NOMO-1 treated with dmso at 0.1 percent for 144 hours (cell line): Measurements from ENCODE around the gene SCRN2.

Experiments used
- DNase-seq: peaks from one replicate; lab custom pipeline; 2025; ENCODE audit not compliant: unreplicated experiment; lab: John Stamatoyannopoulos, UW

Gene SCRN2

DNA sequence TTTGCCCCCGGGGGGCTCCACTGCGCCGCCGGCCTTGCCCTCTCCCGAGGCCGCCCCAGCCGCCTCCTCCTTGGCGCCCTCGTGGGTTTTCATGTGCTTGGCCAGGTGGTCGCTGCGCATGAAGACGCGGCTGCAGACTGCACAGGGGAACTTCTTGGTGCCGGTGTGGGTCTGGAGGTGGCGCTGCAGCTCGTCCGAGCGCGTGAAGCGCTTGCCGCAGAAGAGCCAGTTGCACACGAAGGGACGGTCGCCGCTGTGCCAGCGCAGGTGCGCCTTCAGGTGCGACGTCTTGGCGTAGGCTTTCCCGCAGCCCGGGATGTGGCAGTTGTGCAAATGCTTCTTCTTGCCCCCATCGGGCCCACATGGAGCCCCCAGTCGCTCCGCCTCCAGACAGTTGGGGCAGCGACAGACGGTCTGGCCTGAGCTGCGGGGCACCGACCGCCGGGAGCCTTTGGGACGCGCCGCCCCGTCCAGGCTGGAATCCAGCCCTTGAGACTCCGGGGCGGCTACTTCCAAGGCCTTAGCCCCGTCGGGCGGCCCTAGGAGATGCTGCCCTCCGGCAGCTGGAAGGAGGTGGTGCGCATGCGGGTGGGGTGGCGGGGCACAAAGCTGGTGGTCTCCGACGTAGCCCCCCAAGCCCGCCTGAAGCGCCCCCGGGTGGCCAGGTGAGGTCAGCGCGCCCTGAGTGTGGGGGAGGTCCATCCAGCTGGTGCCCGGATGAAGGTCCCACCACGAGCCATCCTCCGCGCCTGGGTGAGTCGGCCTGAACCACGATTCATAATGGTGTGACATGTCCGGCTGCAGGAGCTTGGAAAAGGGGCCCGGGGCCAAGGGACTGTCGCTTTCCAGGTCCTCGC, 6.5 kb upstream of the SCRN2 start:
- peak; percentile 29 for DNase-seq

DNA sequence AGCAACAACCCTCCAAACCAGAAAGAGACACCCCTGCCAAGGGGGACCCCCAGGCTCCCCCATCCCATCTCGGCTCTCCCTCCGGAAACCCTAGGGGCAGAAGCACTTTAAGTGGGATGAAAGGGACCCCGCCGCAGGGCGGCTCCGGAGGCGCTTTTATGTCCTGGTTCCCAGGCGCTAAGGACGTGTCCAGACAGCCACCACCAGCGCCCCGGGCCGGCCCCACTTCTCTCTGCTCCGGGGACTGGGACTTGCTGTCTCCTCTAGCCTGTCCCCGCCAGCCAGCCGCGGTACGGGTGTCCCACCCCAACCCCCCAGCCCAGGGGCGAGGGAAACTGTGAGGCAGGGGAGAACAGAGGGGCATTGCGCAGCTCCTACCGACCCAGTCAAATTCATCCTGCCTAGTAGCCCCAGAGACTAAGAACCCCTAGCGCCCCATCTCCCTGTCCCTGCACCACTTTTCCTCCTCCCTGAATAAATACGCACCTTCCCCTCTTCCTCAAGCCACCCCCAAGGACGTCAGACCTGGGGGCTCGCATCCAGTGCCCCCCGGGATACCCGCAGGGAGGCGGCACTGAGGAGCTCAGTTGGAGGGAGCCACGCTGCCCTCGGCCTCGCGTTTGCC, 5.8 kb upstream of the SCRN2 start:
- no peak for DNase-seq

DNA sequence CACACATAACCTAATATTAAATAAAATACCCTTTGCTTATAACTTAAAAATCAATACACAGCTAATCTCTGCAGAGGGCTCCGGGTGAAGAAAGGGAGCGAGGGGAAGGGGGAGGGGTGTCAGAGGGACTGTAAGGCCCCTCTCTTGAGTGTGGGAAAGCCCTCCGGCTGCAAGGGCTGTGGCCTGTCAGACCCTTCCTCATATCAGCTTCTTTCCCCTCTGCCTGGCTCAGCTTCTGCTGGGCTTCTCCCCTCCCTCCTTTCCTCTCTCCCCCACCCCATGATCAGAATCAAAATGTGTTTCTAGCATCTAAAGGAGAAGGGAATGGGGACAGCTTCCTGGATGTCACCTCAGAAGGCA, 4.6 kb upstream of the SCRN2 start:
- DNase-seq: no peak

DNA sequence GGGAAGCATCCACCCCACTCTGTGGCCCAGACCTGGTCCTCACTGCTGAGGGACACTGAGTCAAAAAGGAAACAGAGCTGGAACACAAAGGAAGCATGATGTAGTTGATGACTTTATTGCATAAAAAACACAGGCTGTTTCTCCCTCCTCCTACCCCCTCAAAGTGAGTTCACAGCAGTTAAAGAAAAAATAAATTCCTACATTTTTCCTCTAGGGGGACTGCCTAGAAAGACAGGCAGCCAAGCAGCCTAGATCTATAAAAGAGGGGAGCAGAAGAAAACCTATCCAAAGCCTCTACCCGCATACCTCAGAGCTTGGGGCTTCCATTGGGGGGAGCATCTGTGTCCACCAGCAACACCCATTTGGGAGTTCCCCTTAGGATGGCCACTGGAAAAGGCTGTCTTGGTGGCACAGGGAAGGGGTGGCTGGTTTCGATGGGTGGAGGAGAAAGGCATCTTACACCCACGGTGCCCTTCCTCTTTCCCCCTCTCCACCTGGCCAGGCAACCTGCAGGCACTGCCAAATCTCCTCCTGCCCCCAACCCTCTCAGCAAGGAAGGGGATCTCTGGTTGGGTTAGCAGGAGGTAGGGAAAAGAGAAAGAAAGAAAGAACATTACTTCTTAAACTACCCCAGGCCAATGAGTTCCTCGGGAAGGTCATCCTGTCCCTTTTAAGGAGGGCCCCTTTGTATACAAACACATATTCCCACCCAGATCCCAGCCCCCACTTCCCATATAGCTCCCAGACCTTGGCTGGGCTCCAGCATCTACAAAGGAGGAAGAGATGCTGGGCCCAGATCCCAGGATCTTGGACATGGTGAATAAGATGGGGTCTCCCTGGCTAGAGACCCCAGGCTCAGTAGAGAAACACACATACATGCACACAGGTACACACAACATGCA, 4.0 kb upstream of the SCRN2 start:
- no peak for DNase-seq

DNA sequence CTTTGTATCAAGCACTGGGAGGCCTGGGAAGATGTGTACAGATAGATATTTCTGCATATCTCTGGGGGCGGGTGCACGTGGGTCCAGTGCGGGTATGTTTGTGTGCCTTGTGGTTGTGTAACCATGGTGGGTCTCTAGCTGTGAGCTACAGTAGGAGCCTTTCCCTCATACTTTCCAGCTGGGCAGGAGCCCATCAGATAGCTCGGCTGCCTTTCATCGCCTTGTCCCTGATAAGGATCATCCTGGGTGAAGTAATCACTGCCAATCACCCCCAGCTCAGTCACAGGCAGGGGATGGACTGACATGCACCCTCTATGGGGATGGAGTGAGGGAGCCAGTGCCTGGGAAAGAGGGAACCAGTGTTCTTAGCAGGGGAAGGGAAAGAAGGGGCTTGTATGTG, 3.2 kb upstream of the SCRN2 start:
- DNase-seq: no peak

DNA sequence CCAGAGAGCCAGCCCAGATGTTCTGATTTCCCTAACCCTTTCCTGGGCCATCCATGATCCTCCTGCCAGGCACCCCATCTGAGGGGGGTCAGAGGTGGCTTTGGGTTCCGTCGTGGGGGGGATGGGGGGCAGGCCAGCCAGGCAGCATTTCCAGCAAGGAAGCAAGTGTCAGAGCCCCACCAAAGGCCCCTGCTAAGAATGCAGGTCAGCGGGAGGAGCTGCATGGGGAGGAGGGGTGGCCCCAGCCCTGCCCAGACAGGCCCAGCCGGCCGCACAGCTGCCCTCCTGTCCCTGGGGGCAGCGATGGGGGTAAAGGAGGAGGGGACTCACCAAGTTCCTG, 2.3 kb upstream of the SCRN2 start:
- no peak for DNase-seq

DNA sequence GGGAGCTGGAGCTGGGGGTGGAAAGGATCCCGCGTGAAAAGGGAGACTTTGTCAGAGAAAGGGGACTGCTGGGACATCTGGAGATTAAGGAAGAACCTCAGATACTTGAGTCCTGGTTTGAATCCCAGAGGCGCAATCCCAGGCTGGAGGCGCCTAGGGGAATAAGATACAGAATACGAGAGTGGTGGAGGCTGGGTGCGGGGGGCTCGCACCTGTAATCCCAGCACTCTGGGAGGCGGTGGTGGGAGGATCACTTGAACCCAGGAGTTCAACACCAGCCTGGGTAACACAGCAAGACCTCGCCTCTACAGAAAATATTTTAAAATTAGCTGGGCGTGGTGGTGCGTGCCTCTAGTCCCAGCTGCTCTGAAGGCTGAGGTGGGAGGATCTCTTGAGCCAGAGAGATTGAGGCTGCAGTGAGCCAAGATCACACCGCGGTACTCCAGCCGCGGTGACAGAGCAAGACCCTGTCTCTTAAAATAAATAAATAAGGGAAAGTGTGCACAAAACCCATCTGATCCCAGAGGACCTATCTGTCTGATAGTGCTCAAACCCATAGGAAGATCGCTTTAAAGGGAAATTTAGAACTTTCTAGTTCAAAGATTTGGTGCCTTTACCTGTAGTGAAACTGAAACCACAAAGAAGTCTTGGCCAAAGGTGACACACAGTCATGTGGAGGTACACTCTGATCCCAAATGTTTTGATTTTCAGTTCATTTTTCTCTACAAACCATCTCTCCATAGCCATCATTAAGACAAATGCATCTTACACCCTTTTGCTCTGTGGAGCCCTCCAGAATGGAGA, 617 bp upstream of the SCRN2 start:
- no peak for DNase-seq

DNA sequence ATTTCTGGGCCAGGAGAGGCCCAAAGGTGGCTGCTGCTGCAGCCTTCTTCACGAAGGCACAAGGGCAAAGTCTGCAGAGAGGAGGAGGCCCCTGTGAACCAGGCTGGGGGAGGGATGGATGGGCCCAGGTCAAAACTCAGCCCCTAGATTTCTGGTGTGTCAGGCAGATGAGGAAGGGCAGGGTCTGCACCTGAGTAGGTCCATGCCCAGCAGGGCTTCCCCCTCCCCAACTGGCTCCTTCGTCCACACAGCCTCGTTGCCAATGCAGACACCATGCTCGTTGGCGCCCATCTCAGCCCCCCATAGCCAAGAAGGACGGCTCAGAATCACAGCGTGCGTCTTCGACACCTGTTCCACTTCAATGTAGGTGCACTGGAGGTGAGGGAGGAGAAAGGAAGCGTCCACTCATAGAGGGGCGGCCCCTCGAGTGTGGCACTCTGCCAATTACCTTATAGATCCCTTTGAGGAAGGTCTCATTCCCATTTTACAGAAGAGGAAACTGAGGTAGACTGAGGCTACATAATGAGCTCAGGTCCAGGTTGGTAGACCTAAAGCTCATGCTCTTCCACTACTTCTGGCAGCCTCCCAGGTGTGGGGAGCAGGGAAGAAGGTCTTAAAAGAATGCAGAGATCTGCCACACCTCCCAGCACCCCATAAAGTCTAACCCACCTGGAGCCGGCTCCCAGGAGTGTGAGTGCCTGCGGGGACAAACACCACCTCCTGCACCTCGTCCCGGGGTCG, 902 bp downstream of the SCRN2 start:
- no peak for DNase-seq

DNA sequence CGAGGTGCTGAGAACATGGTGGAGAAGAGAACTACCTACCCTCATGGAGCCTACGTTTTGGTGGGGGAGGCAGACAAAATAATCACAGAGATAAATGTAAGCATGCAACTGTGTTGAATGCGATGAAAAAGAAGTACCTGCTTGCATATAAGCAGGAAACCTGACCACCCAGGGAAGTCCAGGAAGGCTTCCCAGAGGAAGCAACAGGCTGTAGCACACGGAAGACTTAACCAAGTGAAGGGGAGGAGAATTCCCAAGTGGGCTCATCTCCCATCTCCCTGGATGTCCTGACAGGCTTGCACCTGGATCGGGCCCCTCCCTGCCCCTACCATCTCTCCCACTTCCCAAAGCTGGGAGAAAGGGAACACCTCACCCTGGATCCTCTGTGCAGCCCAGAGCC, 2.0 kb downstream of the SCRN2 start:
- no peak for DNase-seq

DNA sequence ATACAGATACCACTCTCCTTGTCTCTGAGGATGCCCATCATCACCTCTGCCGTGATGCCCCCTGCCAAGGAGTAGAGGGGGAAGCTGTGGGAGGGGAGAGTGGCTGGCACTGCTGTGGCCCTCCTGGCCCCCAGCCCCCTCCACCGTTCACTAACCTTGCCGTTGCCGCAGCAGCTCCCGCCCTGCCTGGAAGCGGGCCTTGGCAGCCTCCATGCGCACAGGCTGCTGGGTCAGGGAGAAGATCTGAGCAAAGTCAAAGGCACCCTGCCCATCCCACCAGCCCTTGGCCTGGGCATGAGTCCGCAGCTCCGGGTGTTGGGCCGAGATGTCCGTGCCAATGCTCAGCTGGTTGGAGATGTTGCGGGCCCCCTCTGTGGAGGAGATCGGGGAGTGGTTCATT, 2.4 kb downstream of the SCRN2 start:
- DNase-seq: no peak

DNA sequence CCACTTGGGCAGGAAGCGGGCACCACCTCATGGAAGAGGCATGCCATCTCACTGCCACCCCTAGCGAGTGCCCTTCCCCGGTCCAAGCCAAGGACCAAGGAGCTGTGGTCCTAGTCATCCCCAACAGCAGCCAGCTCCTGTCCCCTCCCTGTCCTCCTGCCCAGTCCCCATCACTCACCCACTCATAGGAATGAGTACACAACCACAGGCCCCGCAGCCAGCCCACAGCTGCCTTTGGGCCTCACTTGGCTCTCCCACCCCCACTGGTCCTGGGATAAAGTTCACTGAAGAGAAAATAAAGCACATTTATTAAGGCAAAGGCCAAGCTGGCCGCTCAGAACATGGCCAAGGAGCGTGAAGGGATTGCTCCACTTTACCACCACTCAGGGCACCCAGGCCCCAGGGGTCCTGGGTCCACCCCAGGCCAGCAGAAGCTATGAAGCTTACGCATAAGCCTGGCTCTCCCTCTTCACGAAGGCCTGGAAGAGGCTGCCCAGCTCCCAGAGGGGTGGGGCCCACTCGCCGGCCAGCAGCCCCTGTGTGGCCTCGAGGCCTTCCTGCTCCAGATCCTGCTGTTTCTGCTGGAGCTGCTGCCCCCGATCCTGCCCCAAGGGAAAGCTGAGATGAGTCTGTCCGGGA, 3.6 kb downstream of the SCRN2 start:
- no peak for DNase-seq

DNA sequence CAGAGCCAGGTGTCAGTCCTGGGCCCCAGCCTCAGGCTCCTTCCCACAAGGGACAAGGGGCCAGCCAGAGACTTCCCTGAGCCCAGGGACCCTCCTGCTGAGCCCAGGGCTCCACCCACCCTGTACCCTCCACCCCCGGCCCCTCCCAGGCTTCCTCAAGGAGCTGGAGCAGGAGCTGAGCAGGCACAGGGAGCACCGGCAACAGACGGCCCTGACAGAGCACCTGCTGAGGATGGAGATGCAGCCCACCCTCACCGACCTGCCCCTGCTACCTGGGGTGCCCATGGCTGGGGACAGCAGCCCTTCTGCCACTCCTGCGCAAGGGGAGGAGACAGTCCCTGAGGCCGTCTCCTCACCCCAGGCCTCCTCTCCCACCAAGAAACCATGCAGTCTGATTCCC, 4.5 kb downstream of the SCRN2 start:
- DNase-seq: no peak

DNA sequence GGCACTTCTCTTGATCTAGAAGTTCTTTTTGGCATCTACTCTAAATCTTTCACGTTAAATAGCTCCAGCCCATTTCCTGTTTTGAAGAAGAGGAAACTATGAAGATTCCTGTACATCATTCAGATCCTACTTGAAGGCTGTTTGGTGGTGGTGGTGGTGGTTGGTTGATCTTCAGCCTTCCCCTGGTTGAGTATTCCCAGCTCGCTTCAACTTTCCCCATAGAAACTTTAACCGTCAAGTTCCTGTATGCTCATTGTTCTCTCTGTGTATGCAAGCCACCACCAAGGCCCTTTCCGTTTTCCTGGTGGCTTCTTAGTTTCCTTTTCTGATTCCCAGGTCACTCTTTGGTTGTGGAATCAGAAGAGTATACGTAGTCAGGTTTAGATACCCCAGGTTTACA, 6.3 kb downstream of the SCRN2 start:
- no peak for DNase-seq

DNA sequence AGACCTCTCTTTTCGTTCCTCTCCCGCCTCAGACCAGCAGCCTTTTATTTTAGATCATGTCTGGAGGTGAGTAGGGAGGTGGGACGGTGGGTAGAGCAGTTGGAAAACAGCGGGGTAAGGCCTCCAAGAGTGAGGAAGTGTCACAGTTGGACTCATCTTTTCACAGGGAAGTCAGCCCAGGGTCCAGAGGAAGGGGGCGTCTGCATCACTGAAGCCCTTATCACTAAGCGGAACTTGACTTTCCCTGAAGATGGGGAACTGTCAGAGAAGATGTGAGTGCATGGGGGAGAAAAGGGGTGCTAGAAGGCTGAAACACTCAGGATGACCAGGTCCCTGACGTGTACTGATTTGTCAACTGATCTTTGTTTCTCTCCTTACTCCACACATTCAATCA, 9.1 kb downstream of the SCRN2 start:
- DNase-seq: peak; percentile 15

DNA sequence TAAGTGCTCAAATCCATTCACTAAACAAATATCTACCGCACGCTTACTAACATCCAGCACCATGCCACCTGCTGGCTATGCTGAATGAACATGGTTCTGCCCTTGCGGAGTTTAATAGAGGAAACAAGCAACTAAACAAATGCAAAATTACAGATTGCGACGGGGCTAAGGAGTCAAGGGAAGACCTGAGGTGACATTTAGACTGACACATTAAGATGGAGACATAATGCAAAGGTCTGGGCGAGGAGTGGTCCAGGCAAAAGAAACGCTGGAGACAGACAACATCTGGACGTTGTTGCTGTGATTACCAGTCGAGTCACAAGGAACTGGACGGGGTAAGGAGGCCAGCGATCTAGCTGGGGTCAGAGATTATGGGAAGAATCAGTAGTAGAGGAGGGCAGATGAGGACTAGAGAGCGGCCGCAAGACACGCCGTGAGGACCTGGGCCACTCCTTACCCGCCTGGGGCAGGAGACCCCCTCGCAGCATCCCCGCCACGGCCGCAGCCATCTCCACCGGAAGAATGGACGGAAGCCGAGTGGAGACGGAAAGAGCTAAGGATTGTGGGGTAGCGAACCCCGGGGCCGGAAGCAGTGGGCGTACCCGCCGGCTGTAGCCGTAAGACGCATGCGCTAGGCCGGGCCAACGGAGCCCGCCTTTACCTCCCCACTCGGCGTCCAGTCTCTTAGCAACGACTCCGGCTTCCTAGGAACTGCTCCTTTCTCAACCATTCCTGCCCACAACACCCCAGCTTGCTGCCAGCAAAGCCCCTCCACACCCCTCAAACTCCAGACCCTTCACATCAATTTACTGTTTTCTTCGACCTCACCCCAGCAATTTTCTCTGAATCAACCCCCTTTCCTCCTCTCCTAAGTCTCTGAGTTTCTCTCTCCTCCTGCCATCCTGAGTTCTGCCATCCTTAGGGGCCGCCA, 9.8 kb downstream of the SCRN2 start, which contains the start of the genes LRRC46 and MRPL10:
TSS of gene LRRC46 (plus strand) at position 668 of the 931 bp plus-strand sequence. CDS start 320 bp downstream, outside the sequence.
TSS of gene MRPL10 (minus strand) at position 539 of the 931 bp plus-strand sequence. CDS start at position 509, 30 bp downstream.
- DNase-seq: peak; percentile 92

DNA sequence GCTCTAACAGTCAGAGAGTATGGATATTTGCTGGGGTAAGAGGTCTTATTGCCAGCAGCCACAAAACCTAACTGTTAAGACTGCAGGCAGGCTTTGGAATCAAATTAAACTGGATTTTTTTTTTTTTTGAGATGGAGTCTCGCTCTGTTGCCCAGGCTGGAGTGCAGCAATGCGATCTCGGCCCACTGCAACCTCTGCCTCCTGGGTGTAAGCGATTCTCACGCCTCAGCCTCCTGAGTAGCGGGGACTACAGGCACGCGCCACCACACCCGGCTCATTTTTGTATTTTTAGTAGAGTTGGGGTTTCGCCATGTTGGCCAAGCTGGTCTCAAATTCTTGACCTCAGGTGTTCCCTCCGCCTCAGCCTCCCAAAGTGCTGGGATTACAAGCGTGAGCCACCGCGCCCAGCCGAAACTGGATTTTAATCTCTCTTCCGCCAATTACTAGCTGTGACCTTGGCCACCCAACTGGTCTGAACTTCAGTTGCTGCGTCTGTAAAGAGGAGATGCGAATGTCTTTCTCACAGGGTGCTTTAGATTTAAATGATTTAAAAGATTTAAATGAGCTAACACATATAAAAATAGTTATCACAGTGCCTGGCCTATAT, 10.6 kb downstream of the SCRN2 start:
- no peak for DNase-seq

DNA sequence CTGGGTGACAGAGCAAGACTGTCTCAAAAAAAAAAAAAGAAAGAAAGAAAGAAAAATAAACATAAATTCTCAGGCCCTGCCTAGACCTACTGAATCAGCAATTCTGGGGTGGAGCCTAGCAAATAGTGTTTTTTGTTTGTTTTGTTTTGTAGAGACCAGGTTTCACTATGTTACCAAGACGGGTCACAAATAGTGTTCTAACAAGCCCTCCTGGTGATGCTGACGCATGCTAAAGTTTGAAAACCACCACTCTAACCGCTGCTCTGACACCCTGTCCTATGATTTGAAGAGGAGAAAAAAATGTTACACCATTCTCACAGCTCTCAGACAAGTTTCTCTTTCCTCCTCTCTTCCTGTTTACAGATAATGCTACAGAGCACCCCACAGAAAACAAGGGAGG, 11.2 kb downstream of the SCRN2 start:
- DNase-seq: no peak

DNA sequence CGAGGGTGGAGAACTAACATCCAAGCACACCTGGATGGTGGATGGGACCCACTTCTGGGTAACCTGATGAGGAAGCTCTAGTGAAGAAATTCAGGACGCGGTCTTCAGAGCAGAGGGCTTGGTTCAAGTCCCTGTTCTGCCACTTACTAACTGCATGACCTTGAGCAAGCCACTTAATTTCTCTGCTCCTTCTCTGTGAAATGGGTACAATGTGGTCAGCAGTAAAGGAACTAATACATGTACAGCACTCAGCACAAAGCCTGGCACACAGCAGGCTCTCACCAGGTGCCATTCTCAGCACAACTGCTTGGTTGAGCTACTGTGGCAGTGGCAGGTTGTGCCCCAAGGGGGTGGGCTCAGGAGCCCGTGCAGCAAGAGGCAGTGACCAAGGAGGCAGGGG, 17.6 kb downstream of the SCRN2 start:
- no peak for DNase-seq
